Uterus (tissue), 4 donors: ENCODE data around the gene CFAP251. TPM values are rescaled to one million over a fixed set of nuclear protein-coding genes. Genes with fewer than 3 reads are reported as not detected.

Experiments used
- DNase-seq, 2 donors: peaks; one replicate each; pipeline ENCODE4 v3.0.0-alpha.2; 2019 to 2020
- H3K27ac ChIP-seq, 2 donors: fragments of 200-600 bp; sonication (generic); 1 replicate in 1 of 2; 2 replicates in 1 of 2; pipeline ENCODE4 v1.5.1; 2016 to 2018
- H3K27me3 ChIP-seq, 2 donors: fragments of 200-600 bp; sonication (generic); one replicate each; pipeline ENCODE4 v1.5.1; 2018 to 2019; ENCODE audit warnings: control low read depth in 1 of 2
- H3K36me3 ChIP-seq, 2 donors: fragments of 200-600 bp; sonication (generic); one replicate each; pipeline ENCODE4 v1.5.1; 2019; ENCODE audit warnings: control low read depth in 1 of 2
- H3K4me1 ChIP-seq, 2 donors: fragments of 200-600 bp; sonication (generic); one replicate each; pipeline ENCODE4 v1.5.1; 2018 to 2019; ENCODE audit warnings: control low read depth in 1 of 2
- H3K4me3 ChIP-seq, 2 donors: fragments of 200-600 bp; sonication (generic); 1 replicate in 1 of 2; 2 replicates in 1 of 2; pipeline ENCODE4 v1.5.1; 2018 to 2019; ENCODE audit warnings: mild to moderate bottlenecking in 1 of 2
- H3K9me3 ChIP-seq, 2 donors: fragments of 200-600 bp; sonication (generic); one replicate each; pipeline ENCODE4 v1.5.1; 2019; ENCODE audit warnings: control low read depth in 1 of 2
- CTCF ChIP-seq, 4 experiments: fragments of 200-600 bp in 2 of 4; fragments of 450-650 bp in 2 of 4; sonication (generic) in 2 of 4; IDR thresholded peaks; one replicate each; pipeline ENCODE4 v1.5.1; 2016 to 2019; ENCODE audit warnings: antibody characterized with exemption in 4 of 4, mild to moderate bottlenecking in 2 of 4, moderate library complexity in 1 of 4
- POLR2A ChIP-seq, 2 donors: fragments of 450-650 bp; IDR thresholded peaks; one replicate each; pipeline ENCODE4 v1.6.1; 2016; ENCODE audit warnings: antibody characterized with exemption in 2 of 2, mild to moderate bottlenecking in 1 of 2, moderate library complexity in 1 of 2
- intact Hi-C: fragments of 100-400 bp; cut with DNase I; formaldehyde crosslinking; loops from one replicate; pipeline ENCODE4 v1.15.1; 2023; ENCODE audit warnings: low total_unique reads
- total RNA-seq, 4 donors: library from RNA; depleted of rRNA in 3 of 4; stranded (reverse); fragments of >200 nt in 3 of 4; gene quantifications; one replicate each; pipeline versions ENCODE4 v1.1.0 to v1.2.4, GENCODE V29; 2014 to 2023
- donor health status: DM: yes; HTN: yes; CAD: no.

The CFAP251 gene
- total RNA-seq, 4 donors from 2014 or later, result 5.9 to 135 (median 12.7) TPM

GRCh38 chr12:121955258-121956237, 37.2 kb downstream of the CFAP251 start:
- Histone ChIP-seq H3K27ac (no peak overlapping the region), H3K4me3 (no peak overlapping the region), H3K9me3 (no peaks in the 10 kb centered on the region), H3K4me1 (no peaks in the 10 kb centered on the region), H3K27me3 (no peaks in the 10 kb centered on the region), H3K36me3 (no peaks in the 10 kb centered on the region)
- TF ChIP-seq CTCF (IDR thresholded peaks at IDR 0.05) (peak in 2 of 4 experiments; percentile 17 to 21), POLR2A (IDR thresholded peaks at IDR 0.05) (no peak)
- intact Hi-C loops, result no loop called here
- no peak for DNase-seq

GRCh38 chr12:121957861-121958515, 39.6 kb downstream of the CFAP251 start:
- TF ChIP-seq CTCF (IDR thresholded peaks at IDR 0.05) (no peak), POLR2A (IDR thresholded peaks at IDR 0.05) (no peak)
- Histone ChIP-seq H3K9me3 (no peaks in the 10 kb centered on the region), H3K4me3 (no peak overlapping the region), H3K4me1 (no peaks in the 10 kb centered on the region), H3K27me3 (no peaks in the 10 kb centered on the region), H3K36me3 (no peaks in the 10 kb centered on the region), H3K27ac (no peak overlapping the region)
- intact Hi-C loops, result no loop called here
- DNase-seq, result no peak

- TF ChIP-seq POLR2A (IDR thresholded peaks at IDR 0.05), result no peak
- TF ChIP-seq CTCF (IDR thresholded peaks at IDR 0.05), result no peak
- Histone ChIP-seq H3K4me3 (no peak overlapping the region), H3K36me3 (no peaks in the 10 kb centered on the region), H3K27me3 (no peaks in the 10 kb centered on the region), H3K27ac (no peak overlapping the region), H3K4me1 (no peaks in the 10 kb centered on the region), H3K9me3 (no peaks in the 10 kb centered on the region)
- DNase-seq, result no peak
- intact Hi-C loops, result no loop called here
These were observed 40.3 kb downstream of the CFAP251 start for GRCh38 chr12:121958541-121959240.

GRCh38 chr12:121960541-121960940, 42.1 kb downstream of the CFAP251 start:
- H3K4me1 ChIP-seq, result no peaks in the 10 kb centered on the region
- no peaks in the 10 kb centered on the region for H3K36me3 ChIP-seq
- no peak overlapping the region for H3K4me3 ChIP-seq
- no peak for TF ChIP-seq CTCF (IDR thresholded peaks at IDR 0.05)
- no peak for TF ChIP-seq POLR2A (IDR thresholded peaks at IDR 0.05)
- no peaks in the 10 kb centered on the region for H3K27me3 ChIP-seq
- DNase-seq, result no peak
- intact Hi-C loops, result no loop called here
- no peaks in the 10 kb centered on the region for H3K9me3 ChIP-seq
- H3K27ac ChIP-seq, result no peak overlapping the region
